CD14-positive monocyte (primary cell): ENCODE results near the gene LOXHD1. TPM values are rescaled to one million over a fixed set of nuclear protein-coding genes. Genes with fewer than 3 reads are reported as not detected.

Experiments used
- DNase-seq, 3 donors: peaks; one replicate each; pipeline ENCODE4 v3.0.0-alpha.2; 2011 to 2022
- H2AFZ ChIP-seq: 2 replicates; pipeline ENCODE4 v1.6.0; 2012; ENCODE audit warnings: mild to moderate bottlenecking, low read depth, low read length, inconsistent platforms; ENCODE audit not compliant: insufficient read depth, poor library complexity, severe bottlenecking
- H3K27ac ChIP-seq, 2 donors: 1 replicate in 1 of 2; 2 replicates in 1 of 2; pipeline ENCODE4 v1.5.1; 2012 to 2013; ENCODE audit warnings: low read length in 2 of 2, control low read depth in 1 of 2, inconsistent platforms in 1 of 2, low read depth in 1 of 2, mild to moderate bottlenecking in 1 of 2
- H3K27me3 ChIP-seq, 2 donors: one replicate each; pipeline versions ENCODE4 v1.6.0 to v1.6.1; 2011 to 2013; ENCODE audit warnings: low read length in 2 of 2; ENCODE audit not compliant: control insufficient read depth in 2 of 2, insufficient read depth in 2 of 2
- H3K36me3 ChIP-seq, 2 donors: replicated peaks in 1 of 2; 1 replicate in 1 of 2; 2 replicates in 1 of 2; pipeline versions ENCODE4 v1.5.1 to v1.6.1; 2012 to 2013; ENCODE audit warnings: low read length in 2 of 2, control low read depth in 1 of 2, inconsistent platforms in 1 of 2, mild to moderate bottlenecking in 1 of 2; ENCODE audit not compliant: insufficient read depth in 2 of 2, control insufficient read depth in 1 of 2
- H3K4me1 ChIP-seq, 2 donors: 1 replicate in 1 of 2; 2 replicates in 1 of 2; pipeline versions ENCODE4 v1.5.1 to v1.6.1; 2012 to 2013; ENCODE audit warnings: low read length in 2 of 2, control low read depth in 1 of 2, inconsistent platforms in 1 of 2, mild to moderate bottlenecking in 1 of 2, moderate library complexity in 1 of 2; ENCODE audit not compliant: insufficient read depth in 2 of 2, control insufficient read depth in 1 of 2
- H3K4me2 ChIP-seq: replicated peaks from 2 replicates; pipeline ENCODE3; 2012; ENCODE audit warnings: low read length, moderate library complexity, mild to moderate bottlenecking; ENCODE audit not compliant: poor library complexity, severe bottlenecking; ENCODE audit errors: extremely low read depth
- H3K4me3 ChIP-seq, 3 experiments: fragments of 200-600 bp in 1 of 3; sonication (generic) in 1 of 3; replicated peaks in 1 of 3; 1 replicate in 2 of 3; 2 replicates in 1 of 3; pipeline ENCODE4 v1.5.1; 2011 to 2013; ENCODE audit warnings: low read length in 3 of 3, mild to moderate bottlenecking in 3 of 3, control low read depth in 2 of 3, low read depth in 2 of 3, inconsistent platforms in 1 of 3, moderate library complexity in 1 of 3
- H3K79me2 ChIP-seq: 2 replicates; pipeline ENCODE4 v1.6.0; 2012; ENCODE audit warnings: mild to moderate bottlenecking, control low read depth, inconsistent platforms, low read length, moderate library complexity; ENCODE audit not compliant: insufficient read depth
- H3K9ac ChIP-seq: 2 replicates; pipeline ENCODE4 v1.6.0; 2017; ENCODE audit warnings: low read length, mild to moderate bottlenecking; ENCODE audit not compliant: insufficient read depth, poor library complexity, severe bottlenecking
- H3K9me3 ChIP-seq, 2 donors: replicated peaks in 1 of 2; 1 replicate in 1 of 2; 2 replicates in 1 of 2; pipeline versions ENCODE4 v1.5.1 to v1.6.1; 2012 to 2013; ENCODE audit warnings: low read length in 2 of 2, control low read depth in 1 of 2; ENCODE audit not compliant: control insufficient read depth in 1 of 2, insufficient read depth in 1 of 2
- H4K20me1 ChIP-seq: 2 replicates; pipeline ENCODE4 v1.6.0; 2012; ENCODE audit warnings: mild to moderate bottlenecking, low read length, control low read depth, moderate library complexity; ENCODE audit not compliant: insufficient read depth
- H3K27ac Mint-ChIP-seq, 7 donors: one replicate each; pipeline ENCODE4 v1.8.0; 2020; ENCODE audit warnings: mild to moderate bottlenecking in 7 of 7, mixed read lengths in 7 of 7, moderate library complexity in 6 of 7, inconsistent platforms in 2 of 7
- H3K27me3 Mint-ChIP-seq, 3 donors: one replicate each; pipeline ENCODE4 v1.8.0; 2021 to 2022; ENCODE audit warnings: low read depth in 3 of 3, mild to moderate bottlenecking in 3 of 3, mixed read lengths in 3 of 3, moderate library complexity in 3 of 3, inconsistent platforms in 1 of 3
- H3K36me3 Mint-ChIP-seq, 2 donors: one replicate each; pipeline ENCODE4 v1.8.0; 2020; ENCODE audit warnings: mixed read lengths in 2 of 2, inconsistent platforms in 1 of 2, mild to moderate bottlenecking in 1 of 2
- H3K4me1 Mint-ChIP-seq: one replicate; pipeline ENCODE4 v1.8.0; 2020; ENCODE audit warnings: mild to moderate bottlenecking, mixed read lengths
- H3K4me3 Mint-ChIP-seq, 2 donors: one replicate each; pipeline ENCODE4 v1.8.0; 2020; ENCODE audit warnings: mild to moderate bottlenecking in 2 of 2, mixed read lengths in 2 of 2, moderate library complexity in 1 of 2
- H3K9me3 Mint-ChIP-seq, 7 donors: one replicate each; pipeline ENCODE4 v1.8.0; 2020 to 2022; ENCODE audit warnings: mixed read lengths in 7 of 7, mild to moderate bottlenecking in 6 of 7, moderate library complexity in 6 of 7, inconsistent platforms in 2 of 7
- WGBS: methylation state at CpG from one replicate; pipeline ENCODE4 v1.1.5; 2013; ENCODE audit warnings: missing lambda C conversion rate; ENCODE audit not compliant: insufficient coverage; 5-methylcytosine and 5-hydroxymethylcytosine counted together
- intact Hi-C, 2 donors: fragments of 100-400 bp; cut with micrococcal nuclease; formaldehyde crosslinking; loops; one replicate each; pipeline versions ENCODE4 v1.15.0 to v1.15.1; 2023
- polyA plus RNA-seq, 3 donors: library from polyadenylated mRNA; depleted of rRNA in 1 of 3; unstranded in 2 of 3; stranded (reverse) in 1 of 3; fragments of 300-500 nt in 2 of 3; fragments of >200 nt in 1 of 3; fragmentation: Illumina TruSeq in 2 of 3; gene quantifications; 1 replicate in 2 of 3; 2 replicates in 1 of 3; pipeline ENCODE4 v1.2.3, GENCODE V29; 2012 to 2021
- TF ChIP-seq, protein P1 (sequence below): fragments of 200-600 bp; IDR thresholded peaks from one replicate; pipeline ENCODE4 v1.8.0; 2022; ENCODE audit warnings: antibody characterized with exemption, mild to moderate bottlenecking

LOXHD1 gene
- polyA plus RNA-seq, 3 donors: 0.33 to 10.9 (median 0.61) TPM

DNA sequence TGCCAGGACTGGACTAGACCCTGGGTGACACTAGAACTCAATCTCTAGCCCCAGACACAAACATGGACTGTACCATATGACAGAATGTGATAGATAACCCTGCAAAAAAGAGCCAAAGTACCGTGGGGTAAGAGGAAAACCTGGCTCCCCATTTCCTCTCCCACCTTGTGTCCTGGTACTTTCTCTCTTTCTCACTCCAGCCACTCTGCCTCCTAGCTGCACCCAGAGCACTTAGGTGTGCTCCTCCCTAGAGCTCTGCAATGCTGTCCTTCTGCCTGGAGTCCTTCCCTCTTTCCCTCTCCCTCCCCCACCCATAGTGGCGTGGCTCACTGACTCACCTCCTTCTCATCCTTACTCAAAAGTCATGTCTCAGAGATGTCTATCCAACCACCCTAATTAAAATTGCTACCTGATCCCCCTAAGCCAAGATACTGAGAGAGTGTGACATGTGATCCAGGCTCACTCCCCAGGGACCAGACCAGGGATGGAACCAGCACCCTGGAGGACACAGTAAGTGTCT is 171.3 kb downstream of the LOXHD1 start:
- TF ChIP-seq, protein P1, sequence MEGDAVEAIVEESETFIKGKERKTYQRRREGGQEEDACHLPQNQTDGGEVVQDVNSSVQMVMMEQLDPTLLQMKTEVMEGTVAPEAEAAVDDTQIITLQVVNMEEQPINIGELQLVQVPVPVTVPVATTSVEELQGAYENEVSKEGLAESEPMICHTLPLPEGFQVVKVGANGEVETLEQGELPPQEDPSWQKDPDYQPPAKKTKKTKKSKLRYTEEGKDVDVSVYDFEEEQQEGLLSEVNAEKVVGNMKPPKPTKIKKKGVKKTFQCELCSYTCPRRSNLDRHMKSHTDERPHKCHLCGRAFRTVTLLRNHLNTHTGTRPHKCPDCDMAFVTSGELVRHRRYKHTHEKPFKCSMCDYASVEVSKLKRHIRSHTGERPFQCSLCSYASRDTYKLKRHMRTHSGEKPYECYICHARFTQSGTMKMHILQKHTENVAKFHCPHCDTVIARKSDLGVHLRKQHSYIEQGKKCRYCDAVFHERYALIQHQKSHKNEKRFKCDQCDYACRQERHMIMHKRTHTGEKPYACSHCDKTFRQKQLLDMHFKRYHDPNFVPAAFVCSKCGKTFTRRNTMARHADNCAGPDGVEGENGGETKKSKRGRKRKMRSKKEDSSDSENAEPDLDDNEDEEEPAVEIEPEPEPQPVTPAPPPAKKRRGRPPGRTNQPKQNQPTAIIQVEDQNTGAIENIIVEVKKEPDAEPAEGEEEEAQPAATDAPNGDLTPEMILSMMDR: no peak
- Histone ChIP-seq H4K20me1 (no peaks in the 10 kb centered on the region), H3K27ac (no peak overlapping the region)

DNA sequence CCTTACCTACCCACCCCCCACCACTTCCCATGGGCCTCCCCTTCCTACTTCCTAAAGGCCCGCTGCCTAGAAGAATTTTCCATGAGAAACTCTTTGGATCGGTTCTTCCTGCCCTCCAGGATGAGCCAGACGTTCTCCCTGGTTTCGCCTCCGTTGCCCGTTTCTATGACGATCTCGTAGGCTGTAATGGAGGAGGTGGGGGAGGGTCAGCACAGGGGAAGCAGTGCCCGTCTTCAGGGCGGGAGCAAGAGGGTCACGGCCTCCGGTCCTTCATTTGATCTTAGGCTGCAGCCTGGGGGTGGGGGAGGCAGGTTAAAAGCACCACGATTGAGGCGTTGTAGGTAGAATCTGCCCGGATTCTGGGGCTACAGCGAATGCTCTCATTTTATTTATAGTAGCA is 172.0 kb downstream of the LOXHD1 start:
- intact Hi-C loops: loop anchor here in 1 of 2 donors (5.0 kb wide), 1 partner anchor 203 kb away; no protein-coding TSS in a partner anchor
- no peak overlapping the region for H3K4me2 ChIP-seq

More for the DNA sequence above, 171.3 kb downstream of the LOXHD1 start:
- Histone ChIP-seq H3K4me2 (no peak overlapping the region), H3K9ac (no peak overlapping the region), H3K9me3 (peaks cover 14 to 16% of the 10 kb centered on the region in 2 donors), H3K4me3 (no peak overlapping the region), H3K4me1 (no peaks in the 10 kb centered on the region), H3K79me2 (no peaks in the 10 kb centered on the region), H2AFZ (no peak overlapping the region), H3K27me3 (no peaks in the 10 kb centered on the region), H3K36me3 (peaks cover 5 to 33% of the 10 kb centered on the region in 2 donors)
- WGBS: 50% methylated on average over 2 of the region's 2 CpGs
- Mint-ChIP-seq H3K36me3 (peaks cover 0 to 13% of the 10 kb centered on the region in 2 donors), H3K27ac (no peak overlapping the region), H3K4me1 (no peaks in the 10 kb centered on the region), H3K27me3 (peaks cover 4% of the 10 kb centered on the region in 3 donors), H3K9me3 (peaks cover 7 to 16% (median 13%) of the 10 kb centered on the region in 7 donors), H3K4me3 (no peak overlapping the region)
- DNase-seq: no peak
- intact Hi-C loops: no loop called here

More for the DNA sequence above, 172.0 kb downstream of the LOXHD1 start:
- H3K27ac ChIP-seq: no peak overlapping the region
- H4K20me1 ChIP-seq: no peaks in the 10 kb centered on the region
- H2AFZ ChIP-seq: no peak overlapping the region
- no peak overlapping the region for H3K4me3 ChIP-seq
- H3K9ac ChIP-seq: no peak overlapping the region
- H3K36me3 ChIP-seq: peaks cover 5 to 33% of the 10 kb centered on the region in 2 donors
- H3K9me3 Mint-ChIP-seq: peaks cover 7 to 16% (median 13%) of the 10 kb centered on the region in 7 donors
- TF ChIP-seq, protein P1: no peak
- no peaks in the 10 kb centered on the region for H3K4me1 Mint-ChIP-seq
- WGBS: 41% methylated on average over 12 of the region's 16 CpGs
- no peaks in the 10 kb centered on the region for H3K79me2 ChIP-seq
- H3K4me1 ChIP-seq: no peaks in the 10 kb centered on the region
- peaks cover 4% of the 10 kb centered on the region in 3 donors for H3K27me3 Mint-ChIP-seq
- H3K27ac Mint-ChIP-seq: no peak overlapping the region
- no peak overlapping the region for H3K4me3 Mint-ChIP-seq
- DNase-seq: no peak
- H3K36me3 Mint-ChIP-seq: peaks cover 0 to 13% of the 10 kb centered on the region in 2 donors
- no peaks in the 10 kb centered on the region for H3K27me3 ChIP-seq
- H3K9me3 ChIP-seq: peaks cover 14 to 16% of the 10 kb centered on the region in 2 donors
